ENCODE measurements around the gene CPT1B. TPM values are rescaled to one million over a fixed set of nuclear protein-coding genes. Genes with fewer than 3 reads are reported as not detected.

CPT1B gene
- total RNA-seq, 1 experiment from 2014 or later, result 13.1 TPM

DNA sequence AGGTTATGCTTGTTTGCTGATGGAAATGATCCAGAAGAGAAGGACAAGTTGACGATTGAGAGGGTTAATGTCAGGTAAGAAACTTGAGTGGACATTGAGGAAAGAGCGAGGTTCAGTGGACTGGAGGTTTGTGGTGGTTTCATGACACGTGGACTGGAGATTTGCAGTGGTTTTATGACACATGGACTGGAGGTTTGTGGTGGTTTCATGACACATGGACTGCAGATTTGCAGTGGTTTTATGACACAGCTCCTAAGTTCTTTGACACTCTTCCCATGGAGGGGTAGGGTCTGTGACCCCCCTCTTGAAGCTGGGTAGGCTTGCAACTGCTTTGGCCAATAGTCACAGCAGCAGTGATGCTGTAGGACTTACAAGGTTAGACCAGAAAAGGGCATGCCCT, 17.0 kb upstream of the CPT1B start:
- Histone ChIP-seq H3K4me3 (ENCODE audit: low read length) (no peak overlapping the region), H4K20me1 (ENCODE audit: low read length) (no peaks in the 10 kb centered on the region), H3K9ac (ENCODE audit: low read length) (no peak overlapping the region), H3K36me3 (ENCODE audit: low read depth, low read length) (no peaks in the 10 kb centered on the region), H3K9me3 (ENCODE audit: low read length) (no peaks in the 10 kb centered on the region), H3F3A (ENCODE audit: low read length, unreplicated experiment) (no peaks in the 10 kb centered on the region), H3K27me3 (ENCODE audit: low read length) (no peaks in the 10 kb centered on the region), H3K4me2 (ENCODE audit: low read length) (no peak overlapping the region), H3K4me1 (ENCODE audit: insufficient read depth, low read length) (no peaks in the 10 kb centered on the region), H3K9me2 (replicated peaks; ENCODE audit: low read length) (no peaks in the 10 kb centered on the region), H2AFZ (ENCODE audit: low read length) (no peak overlapping the region), H3K27ac (ENCODE audit: low read length) (no peak overlapping the region), H3K79me2 (ENCODE audit: low read length) (no peaks in the 10 kb centered on the region)
- DNase-seq (no peak), ATAC-seq (no peak)
- ChIA-PET POLR2A (ENCODE audit: unreplicated experiment) (no interaction called here), CTCF (no interaction called here)
- BruUV-seq (replicated peaks), result no TSS peak
- TF ChIP-seq EZH2 (IDR thresholded peaks at IDR 0.05; ENCODE audit: low read length, unreplicated experiment), result no peak
- TF ChIP-seq EZH2phosphoT487 (IDR thresholded peaks at IDR 0.05; ENCODE audit: borderline replicate concordance, low read length), result no peak
- TF ChIP-seq, protein P1, sequence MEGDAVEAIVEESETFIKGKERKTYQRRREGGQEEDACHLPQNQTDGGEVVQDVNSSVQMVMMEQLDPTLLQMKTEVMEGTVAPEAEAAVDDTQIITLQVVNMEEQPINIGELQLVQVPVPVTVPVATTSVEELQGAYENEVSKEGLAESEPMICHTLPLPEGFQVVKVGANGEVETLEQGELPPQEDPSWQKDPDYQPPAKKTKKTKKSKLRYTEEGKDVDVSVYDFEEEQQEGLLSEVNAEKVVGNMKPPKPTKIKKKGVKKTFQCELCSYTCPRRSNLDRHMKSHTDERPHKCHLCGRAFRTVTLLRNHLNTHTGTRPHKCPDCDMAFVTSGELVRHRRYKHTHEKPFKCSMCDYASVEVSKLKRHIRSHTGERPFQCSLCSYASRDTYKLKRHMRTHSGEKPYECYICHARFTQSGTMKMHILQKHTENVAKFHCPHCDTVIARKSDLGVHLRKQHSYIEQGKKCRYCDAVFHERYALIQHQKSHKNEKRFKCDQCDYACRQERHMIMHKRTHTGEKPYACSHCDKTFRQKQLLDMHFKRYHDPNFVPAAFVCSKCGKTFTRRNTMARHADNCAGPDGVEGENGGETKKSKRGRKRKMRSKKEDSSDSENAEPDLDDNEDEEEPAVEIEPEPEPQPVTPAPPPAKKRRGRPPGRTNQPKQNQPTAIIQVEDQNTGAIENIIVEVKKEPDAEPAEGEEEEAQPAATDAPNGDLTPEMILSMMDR (conservative IDR thresholded peaks at IDR 0.05; ENCODE audit: low read depth, low read length), result no peak
- intact Hi-C loops (cut with micrococcal nuclease), result no loop called here

- H3K36me3 ChIP-seq (ENCODE audit: low read depth, low read length), result no peaks in the 10 kb centered on the region
- H3K4me2 ChIP-seq (ENCODE audit: low read length), result no peak overlapping the region
- no peaks in the 10 kb centered on the region for H3K4me1 ChIP-seq (ENCODE audit: insufficient read depth, low read length)
- H3K79me2 ChIP-seq (ENCODE audit: low read length), result peaks cover 6% of the 10 kb centered on the region
- no peak for DNase-seq
- no peaks in the 10 kb centered on the region for H3K9me2 ChIP-seq (replicated peaks; ENCODE audit: low read length)
- TF ChIP-seq EZH2phosphoT487 (IDR thresholded peaks at IDR 0.05; ENCODE audit: borderline replicate concordance, low read length), result no peak
- no peak for TF ChIP-seq EZH2 (IDR thresholded peaks at IDR 0.05; ENCODE audit: low read length, unreplicated experiment)
- TF ChIP-seq, protein P1 (conservative IDR thresholded peaks at IDR 0.05; ENCODE audit: low read depth, low read length), result no peak
- no peaks in the 10 kb centered on the region for H4K20me1 ChIP-seq (ENCODE audit: low read length)
- no peak overlapping the region for H2AFZ ChIP-seq (ENCODE audit: low read length)
- no peak overlapping the region for H3K9ac ChIP-seq (ENCODE audit: low read length)
- BruUV-seq (replicated peaks), result no TSS peak
- no peaks in the 10 kb centered on the region for H3F3A ChIP-seq (ENCODE audit: low read length, unreplicated experiment)
- no peaks in the 10 kb centered on the region for H3K9me3 ChIP-seq (ENCODE audit: low read length)
- ChIA-PET CTCF (no interaction called here), POLR2A (ENCODE audit: unreplicated experiment) (no interaction called here)
- H3K27me3 ChIP-seq (ENCODE audit: low read length), result no peaks in the 10 kb centered on the region
- no peak overlapping the region for H3K4me3 ChIP-seq (ENCODE audit: low read length)
- H3K27ac ChIP-seq (ENCODE audit: low read length), result no peak overlapping the region
- ATAC-seq, result no peak
- intact Hi-C loops (cut with micrococcal nuclease), result no loop called here
Measured at GRCh38 chr22:50587407-50587806, 9.2 kb upstream of the CPT1B start.

DNA sequence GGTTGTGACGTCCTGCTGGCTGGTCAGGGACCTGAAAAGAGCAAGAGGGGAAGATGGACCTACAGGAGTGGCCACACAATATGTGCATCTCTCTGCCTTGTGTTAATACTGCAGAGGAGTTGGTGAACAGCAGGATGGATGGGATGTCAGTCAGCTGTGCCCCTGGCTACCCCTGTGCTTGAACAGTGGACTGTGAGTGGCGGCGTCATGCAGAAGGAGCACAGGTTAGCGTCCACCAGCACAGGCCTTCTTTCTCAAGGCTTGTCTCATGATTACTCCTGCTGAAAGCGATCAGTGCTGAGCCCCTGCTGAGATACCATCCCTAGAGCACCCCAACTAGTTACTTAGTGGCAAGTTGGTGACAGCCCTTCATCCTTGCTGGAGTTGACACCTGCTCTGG, 8.2 kb upstream of the CPT1B start:
- Histone ChIP-seq H3K4me1 (ENCODE audit: insufficient read depth, low read length) (peaks cover 3% of the 10 kb centered on the region), H3K36me3 (ENCODE audit: low read depth, low read length) (no peaks in the 10 kb centered on the region), H3K27me3 (ENCODE audit: low read length) (no peaks in the 10 kb centered on the region), H3K9me3 (ENCODE audit: low read length) (no peaks in the 10 kb centered on the region), H2AFZ (ENCODE audit: low read length) (no peak overlapping the region), H3F3A (ENCODE audit: low read length, unreplicated experiment) (no peaks in the 10 kb centered on the region), H3K27ac (ENCODE audit: low read length) (no peak overlapping the region), H3K9ac (ENCODE audit: low read length) (no peak overlapping the region), H3K4me3 (ENCODE audit: low read length) (no peak overlapping the region), H3K4me2 (ENCODE audit: low read length) (no peak overlapping the region), H3K9me2 (replicated peaks; ENCODE audit: low read length) (no peaks in the 10 kb centered on the region), H3K79me2 (ENCODE audit: low read length) (peaks cover 13% of the 10 kb centered on the region), H4K20me1 (ENCODE audit: low read length) (no peaks in the 10 kb centered on the region)
- DNase-seq, result no peak
- TF ChIP-seq, protein P1 (conservative IDR thresholded peaks at IDR 0.05; ENCODE audit: low read depth, low read length), result no peak
- TF ChIP-seq EZH2phosphoT487 (IDR thresholded peaks at IDR 0.05; ENCODE audit: borderline replicate concordance, low read length), result no peak
- TF ChIP-seq EZH2 (IDR thresholded peaks at IDR 0.05; ENCODE audit: low read length, unreplicated experiment), result no peak
- intact Hi-C loops (cut with micrococcal nuclease), result no loop called here
- no TSS peak for BruUV-seq (replicated peaks)
- ChIA-PET CTCF (no interaction called here), POLR2A (ENCODE audit: unreplicated experiment) (no interaction called here)
- ATAC-seq, result no peak

All from PC-3 (cell line).